Retinal pigment epithelial cell (primary cell): ENCODE data around the gene ADA.
"Not testable (repeated sequence)": the region's sequence is repeated elsewhere in the genome, so short reads cannot be mapped to it uniquely, and the experiment has no call there.

Source experiments
- DNase-seq: peaks from one replicate; pipeline ENCODE4 v3.0.0-alpha.2; 2010; ENCODE audit warnings: low read depth
- H3K4me3 ChIP-seq: 2 replicates; pipeline ENCODE4 v1.5.1; 2011; ENCODE audit warnings: mild to moderate bottlenecking, low read length, control low read depth, moderate library complexity
- TF ChIP-seq, protein P1 (sequence below): conservative IDR thresholded peaks from 2 replicates; pipeline ENCODE4 v1.5.1; 2011; ENCODE audit warnings: low read depth, low read length, control low read depth, inconsistent platforms

ADA gene

GRCh38 chr20:44651684-44652423 lies at the start of gene ADA:
TSS of gene ADA (minus strand) at chr20:44651699. CDS start at chr20:44651607, 92 bp downstream.
- DNase-seq: no peak
- TF ChIP-seq, protein P1, sequence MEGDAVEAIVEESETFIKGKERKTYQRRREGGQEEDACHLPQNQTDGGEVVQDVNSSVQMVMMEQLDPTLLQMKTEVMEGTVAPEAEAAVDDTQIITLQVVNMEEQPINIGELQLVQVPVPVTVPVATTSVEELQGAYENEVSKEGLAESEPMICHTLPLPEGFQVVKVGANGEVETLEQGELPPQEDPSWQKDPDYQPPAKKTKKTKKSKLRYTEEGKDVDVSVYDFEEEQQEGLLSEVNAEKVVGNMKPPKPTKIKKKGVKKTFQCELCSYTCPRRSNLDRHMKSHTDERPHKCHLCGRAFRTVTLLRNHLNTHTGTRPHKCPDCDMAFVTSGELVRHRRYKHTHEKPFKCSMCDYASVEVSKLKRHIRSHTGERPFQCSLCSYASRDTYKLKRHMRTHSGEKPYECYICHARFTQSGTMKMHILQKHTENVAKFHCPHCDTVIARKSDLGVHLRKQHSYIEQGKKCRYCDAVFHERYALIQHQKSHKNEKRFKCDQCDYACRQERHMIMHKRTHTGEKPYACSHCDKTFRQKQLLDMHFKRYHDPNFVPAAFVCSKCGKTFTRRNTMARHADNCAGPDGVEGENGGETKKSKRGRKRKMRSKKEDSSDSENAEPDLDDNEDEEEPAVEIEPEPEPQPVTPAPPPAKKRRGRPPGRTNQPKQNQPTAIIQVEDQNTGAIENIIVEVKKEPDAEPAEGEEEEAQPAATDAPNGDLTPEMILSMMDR: no peak
- H3K4me3 ChIP-seq: peak within 1 kb of the TSS; percentile 51

DNA sequence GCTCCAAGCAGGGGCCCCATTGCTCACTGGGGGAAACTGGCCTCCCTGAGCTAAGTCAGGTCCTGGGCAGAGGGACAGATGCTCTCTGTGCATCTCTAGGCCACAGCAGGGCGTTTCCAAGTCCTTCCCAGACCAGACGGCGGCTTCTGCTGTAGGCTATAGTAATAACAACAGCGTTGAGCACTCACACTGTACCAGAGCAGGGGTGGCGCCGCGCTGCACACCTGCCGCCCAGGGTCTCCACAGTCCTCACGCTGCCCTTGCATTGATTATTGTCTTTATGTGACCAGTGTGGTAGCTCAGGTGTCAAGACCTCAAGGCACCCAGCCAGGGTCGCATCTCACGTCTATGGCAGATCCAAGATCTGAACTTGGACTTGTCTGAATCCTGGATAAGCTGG lies 48.8 kb upstream of the ADA start:
- H3K4me3 ChIP-seq: no peak overlapping the region
- TF ChIP-seq, protein P1: no peak
- DNase-seq: no peak

GRCh38 chr20:44698351-44698750 lies 46.9 kb upstream of the ADA start:
- no peak overlapping the region for H3K4me3 ChIP-seq
- TF ChIP-seq, protein P1: no peak
- DNase-seq: no peak

- DNase-seq, H3K4me3 ChIP-seq: not testable (repeated sequence)
These were observed 45.5 kb upstream of the ADA start for GRCh38 chr20:44697041-44697440.

DNA sequence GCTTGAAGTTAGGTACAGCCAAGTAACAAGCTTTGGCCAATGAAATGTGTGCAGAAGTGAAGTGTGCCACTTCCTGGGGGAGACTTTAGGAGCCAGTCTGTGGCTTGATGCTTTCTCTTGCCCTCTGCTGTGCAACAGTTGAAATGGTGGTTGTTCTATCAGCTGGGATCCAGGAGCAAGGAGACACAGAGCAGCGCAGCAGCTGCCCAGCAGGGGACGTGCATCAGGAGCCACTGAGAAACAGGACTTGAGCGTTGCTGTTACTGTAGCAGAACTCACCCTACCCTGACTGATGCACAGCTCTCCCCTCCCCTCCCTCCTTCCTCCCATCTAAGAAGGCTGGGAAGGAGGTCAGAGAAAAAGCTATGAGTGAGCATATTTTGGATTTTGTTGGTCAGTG lies 44.8 kb upstream of the ADA start:
- H3K4me3 ChIP-seq: no peak overlapping the region
- DNase-seq: no peak
- TF ChIP-seq, protein P1: peak; percentile 24

DNA sequence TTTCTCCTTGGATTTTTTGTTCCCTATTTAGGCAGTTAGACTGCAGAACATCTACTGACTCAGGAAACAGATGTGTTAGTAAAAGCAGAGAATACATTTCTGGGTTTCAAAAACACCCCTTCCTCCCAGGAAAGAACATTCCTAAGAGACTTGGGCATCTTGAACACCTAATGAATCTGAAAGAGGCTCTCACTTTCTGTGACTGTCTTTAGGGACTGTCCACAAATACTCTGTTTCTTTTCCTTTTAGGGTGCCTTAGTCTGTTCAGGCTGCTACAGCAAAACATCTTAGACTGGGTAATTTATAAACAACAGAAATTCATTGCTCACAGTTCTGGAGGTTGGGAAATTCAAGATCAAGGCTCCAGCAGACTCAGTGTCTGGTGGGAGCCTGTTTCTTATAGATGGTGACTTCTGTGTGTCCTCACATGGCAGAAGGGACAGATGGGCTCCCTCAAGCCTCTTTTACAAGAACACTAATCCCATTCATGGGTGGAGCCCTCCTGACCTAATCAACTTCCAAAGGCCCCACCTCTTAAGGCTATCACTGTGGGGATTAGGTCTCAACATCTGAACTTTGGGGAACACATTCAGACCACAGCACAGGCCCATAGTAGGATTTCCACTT lies 44.3 kb upstream of the ADA start:
- no peak for DNase-seq
- H3K4me3 ChIP-seq: no peak overlapping the region
- TF ChIP-seq, protein P1: no peak

DNA sequence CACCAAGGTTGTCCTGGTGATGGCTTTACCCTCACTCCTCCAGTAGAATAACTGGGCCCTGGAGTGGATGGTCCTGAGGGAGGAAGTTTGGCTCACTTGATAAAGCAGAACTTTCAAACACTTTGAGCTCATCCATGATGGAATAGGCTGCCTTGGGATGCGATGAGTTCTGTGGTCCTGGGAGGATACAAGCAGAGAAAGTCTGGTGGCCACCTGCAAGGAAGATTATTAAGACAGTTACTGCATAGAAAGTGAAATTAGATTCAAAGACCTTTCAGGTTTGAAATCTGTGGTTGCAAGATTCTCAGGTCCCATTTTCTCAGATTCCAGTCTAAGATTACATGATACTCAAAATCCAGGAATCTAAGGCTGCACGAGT lies 43.8 kb upstream of the ADA start:
- TF ChIP-seq, protein P1: no peak
- no peak overlapping the region for H3K4me3 ChIP-seq
- DNase-seq: no peak
